Stimulated activated CD8-positive, alpha-beta memory T cell treated with anti-CD3 and anti-CD28 coated beads, Interleukin-15, amount 100 ng/mL, for 4 hours (primary cell): ENCODE data around the gene PIANP.

Experiments used
- DNase-seq, 2 donors: peaks; one replicate each; pipeline ENCODE4 v3.0.0-alpha.2; 2020; ENCODE audit warnings: low read depth in 2 of 2

PIANP gene

DNA sequence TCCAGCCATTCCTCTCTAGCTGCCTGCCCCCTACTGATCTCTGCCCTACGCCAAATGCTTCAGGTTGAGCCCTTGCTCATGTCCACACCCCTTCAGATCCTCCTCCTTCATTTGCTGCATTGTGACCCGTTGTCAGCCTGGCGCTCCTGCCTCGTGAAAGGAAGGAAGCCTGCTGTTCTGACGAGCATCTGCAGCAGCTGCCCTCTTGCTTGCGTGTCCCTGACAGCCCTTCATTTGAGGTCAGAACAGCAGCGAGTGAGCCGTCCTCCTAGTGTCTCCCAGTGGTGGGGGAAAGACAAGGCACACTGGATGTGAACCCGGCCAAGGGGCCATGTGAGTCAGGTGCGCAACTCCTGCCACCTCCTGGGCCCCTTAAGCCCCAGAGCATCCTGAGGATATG, 3.0 kb upstream of the PIANP start:
- no peak for DNase-seq

- DNase-seq: no peak
Observed at GRCh38 chr12:6701078-6701768, 608 bp upstream of the PIANP start.

DNA sequence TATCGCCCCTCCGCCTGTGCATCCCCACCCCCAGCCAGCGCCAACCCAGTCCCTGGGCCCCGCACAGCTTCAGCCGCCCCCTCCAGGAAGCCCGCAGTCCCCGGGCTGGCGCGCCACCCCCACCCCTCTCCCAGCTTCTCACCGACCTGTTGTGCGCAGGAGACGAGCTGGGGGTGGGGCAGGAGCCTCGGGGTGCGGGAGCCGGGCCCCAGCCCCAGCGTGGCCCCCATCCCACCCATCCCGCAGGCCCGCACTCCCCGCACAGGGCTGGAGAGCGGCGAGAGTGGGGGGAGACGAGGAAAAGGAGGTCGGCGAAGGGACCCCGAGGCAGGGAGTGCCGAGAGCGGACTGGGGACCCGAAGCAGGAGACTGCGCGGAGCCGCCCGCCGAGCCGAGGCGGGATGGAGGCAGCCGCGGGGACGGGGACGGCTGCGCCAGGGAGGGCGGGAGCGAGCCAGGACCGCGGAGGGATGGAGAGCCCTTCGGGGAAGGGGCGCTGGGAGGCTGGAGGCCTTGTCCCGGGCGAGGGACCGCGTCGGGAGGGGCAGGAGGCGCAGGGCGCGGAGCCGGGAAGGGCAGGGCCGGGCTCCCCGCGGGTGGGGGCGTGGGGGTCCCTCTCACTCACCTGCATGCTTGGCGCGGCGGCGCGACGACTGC, 498 bp downstream of the PIANP start:
- no peak for DNase-seq

- DNase-seq: no peak
Observed at GRCh38 chr12:6699259-6699988, 1.2 kb downstream of the PIANP start.

DNA sequence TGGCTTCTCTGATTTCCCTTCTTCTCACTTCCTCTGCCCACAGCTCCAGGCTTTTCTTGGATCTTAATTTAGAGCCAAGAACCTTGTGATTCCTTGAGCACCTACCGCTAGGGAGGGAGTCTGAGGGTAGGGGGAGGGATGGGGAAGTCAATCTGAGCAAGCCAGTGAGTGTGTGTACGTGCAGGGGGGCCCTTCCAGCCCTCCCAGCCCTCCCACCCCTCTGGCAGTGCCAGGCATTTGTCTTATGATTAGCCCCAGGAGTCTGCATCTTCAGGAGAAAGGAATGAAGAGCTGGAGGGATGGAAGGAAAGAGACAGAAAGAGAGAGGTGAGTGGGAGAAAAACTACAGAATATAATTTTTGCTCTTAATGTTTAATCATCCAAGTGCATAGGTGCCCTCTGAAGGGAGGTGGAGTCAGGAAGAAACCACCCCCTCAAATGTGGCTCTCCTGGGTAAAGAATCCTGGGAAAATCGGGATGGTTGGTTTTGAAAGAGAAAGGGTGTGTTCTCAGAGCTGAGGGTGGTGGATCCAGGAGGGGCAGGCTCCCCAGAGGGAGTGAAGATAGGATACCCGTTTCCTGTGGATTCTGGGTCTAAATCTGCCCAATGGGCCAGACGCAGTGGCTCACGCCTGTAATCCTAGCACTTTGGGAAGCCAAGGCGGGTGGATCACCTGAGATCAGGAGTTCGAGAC, 2.1 kb downstream of the PIANP start:
- DNase-seq: no peak

- no peak for DNase-seq
Observed at GRCh38 chr12:6697584-6698351, 2.8 kb downstream of the PIANP start.

DNA sequence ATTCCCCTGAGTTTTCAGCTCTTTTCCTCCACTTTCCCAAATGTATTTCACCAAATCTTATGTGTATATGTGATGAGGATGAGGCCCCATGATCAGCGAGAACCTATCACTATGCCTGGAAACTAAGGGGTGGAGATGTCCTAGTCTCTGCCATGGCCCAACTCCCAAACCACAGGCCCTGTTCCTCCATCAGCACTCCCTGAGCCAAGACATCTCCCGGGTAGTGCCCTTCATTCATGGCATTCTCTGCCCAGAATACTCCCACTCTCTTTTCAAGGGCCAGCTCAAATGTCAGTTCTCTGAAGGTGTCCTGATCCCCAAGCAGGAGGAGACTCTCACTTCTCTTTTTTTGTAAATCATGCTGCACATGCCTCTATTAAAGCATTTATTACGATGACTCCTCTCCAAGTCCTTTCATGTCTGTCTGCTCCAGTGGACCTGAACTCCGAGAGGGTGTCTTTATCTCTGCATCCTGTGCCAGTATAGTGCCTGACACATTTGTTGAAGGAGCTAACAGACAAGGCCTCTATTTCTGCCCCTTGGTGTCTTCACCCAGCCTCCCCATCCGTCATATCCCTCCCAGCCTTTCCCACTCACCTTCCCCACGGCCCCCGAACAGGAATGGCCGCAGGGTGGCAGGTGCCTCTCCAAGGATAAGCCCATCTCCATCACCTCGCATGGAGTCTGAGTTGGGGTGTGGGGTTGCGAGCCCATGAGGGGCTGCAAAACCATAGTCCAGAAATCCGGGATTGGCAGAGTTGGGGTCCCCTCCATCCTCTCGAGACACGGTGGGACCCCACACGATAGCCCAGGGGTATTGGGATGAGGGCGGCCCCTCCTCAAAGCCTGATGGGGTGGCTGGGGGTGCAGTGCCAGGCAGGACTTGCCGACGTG, 3.7 kb downstream of the PIANP start:
- no peak for DNase-seq

DNA sequence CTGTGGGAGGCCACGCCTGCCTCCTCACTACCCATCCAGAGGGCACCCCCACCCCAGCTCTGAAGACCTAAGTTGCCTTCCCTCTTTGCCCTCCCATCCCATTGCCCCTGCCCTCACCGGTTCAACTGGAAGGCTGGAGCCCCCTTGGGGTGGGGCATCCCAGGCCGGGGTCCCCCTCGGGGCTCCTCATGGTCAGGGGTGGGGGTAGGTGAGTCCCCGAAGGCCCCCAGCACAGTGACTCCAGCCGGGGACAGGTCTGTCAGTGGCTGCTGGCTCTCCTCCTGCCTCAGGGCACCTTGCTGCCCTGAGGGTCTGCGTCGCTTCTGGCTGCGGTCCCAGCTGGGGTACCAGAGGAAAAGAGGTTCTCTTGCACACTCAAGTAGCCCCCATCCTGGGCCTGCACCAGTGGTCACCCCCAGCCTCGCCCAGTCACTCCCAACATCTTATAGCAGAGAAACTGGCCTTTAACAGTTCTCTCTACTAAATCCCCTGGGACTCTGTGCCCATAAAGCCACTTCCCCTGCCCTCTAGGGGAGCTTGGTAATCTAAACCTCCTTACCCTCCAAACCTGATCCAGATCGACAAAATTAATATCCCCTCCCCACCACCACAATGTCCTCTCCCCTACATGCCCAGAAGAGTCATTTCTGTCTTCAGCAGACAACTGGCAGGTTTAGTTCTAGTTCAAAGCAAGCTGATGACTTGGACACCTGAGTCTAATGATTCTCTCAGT, 5.1 kb downstream of the PIANP start:
- DNase-seq: no peak

DNA sequence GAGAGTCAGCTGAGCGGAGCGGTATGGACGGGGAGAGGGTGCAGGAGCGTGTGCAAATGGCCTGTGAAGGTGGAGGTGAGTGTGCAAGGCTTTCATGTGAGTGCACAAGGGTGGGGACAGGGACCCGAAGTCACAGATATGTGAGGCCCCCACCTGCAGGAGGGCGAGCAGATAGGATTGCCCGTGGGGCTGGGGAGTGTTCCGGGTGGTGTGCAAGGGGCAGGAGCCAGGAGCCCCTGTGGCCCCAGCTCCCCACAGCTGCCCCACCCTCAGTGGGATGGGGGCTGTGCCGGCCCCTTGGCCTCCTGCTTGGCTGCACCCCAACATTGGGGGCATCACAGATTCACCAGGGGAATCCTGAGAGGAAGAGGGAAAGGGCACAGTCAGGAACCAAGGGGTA, 5.9 kb downstream of the PIANP start:
- no peak for DNase-seq

GRCh38 chr12:6693832-6694355, 6.7 kb downstream of the PIANP start:
- no peak for DNase-seq

- no peak for DNase-seq
Observed at GRCh38 chr12:6692888-6693287, 7.7 kb downstream of the PIANP start.

DNA sequence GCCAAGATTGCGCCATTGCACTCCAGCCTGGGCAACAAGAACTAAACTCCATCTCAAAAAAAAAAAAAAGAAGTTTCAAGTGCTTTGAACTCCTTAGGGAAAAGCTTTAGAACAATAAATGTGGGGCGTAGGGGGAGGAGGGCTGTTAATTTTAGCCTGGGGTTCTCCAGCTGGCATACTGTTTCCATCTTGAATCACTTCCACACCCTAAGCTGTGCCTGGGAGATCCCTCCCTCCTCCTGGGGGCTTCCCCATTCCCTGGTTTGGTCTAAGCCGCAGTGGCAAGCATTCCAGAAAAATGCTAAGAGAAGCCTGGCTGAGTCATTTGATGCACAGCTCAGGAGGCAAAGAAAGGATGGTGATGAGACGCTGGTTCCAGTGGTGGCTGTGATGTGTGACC, 9.1 kb downstream of the PIANP start:
- DNase-seq: no peak

DNA sequence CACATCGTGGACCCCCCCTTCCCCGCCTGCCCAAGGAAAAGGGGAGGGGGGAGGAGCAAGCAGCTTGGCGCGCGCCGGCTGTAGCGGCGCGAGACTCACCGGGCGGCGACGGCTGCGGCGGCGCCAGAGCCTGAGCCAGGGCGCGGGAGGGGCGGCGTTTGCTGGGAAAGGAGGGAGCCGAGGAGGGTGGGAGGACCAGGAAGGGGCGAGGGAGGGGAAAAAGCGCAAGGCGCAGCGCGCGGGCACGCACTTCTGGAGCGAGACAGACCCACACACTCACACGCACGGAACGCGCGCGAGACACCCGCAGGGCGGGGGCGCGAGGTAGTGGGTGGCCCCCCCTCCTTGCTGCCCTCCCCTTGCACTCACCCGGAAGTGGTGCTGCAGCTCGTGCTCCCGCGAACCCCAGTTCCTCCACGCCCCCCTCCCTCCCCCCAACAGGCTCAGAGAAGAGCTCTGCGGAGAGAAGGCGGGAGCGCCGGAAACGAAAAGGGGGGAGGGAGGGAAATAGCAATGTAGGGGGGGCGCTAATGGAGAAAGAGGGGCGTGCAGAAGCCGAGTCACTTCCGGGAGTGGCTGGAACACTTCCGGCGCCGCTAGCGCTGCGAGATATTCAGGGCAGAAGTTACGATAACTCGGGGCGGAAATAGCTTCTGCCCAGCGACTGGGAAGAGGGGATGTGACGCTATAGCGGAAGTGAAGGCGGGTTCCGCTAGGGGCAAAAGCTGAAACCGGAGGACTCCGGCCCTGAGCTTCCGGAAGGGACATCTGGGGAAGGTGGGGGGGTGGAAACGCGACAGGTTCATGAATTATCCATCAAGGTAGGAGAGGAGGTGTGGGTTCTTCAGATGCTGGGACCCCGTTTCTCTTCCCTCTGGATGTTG, 11.4 kb downstream of the PIANP start, which contains the start of gene ZNF384:
TSS of gene ZNF384 (minus strand) at position 377 of the 884 bp plus-strand sequence. CDS start 9,855 bp downstream, outside the sequence.
- peak; percentile 93 to 94 for DNase-seq

DNA sequence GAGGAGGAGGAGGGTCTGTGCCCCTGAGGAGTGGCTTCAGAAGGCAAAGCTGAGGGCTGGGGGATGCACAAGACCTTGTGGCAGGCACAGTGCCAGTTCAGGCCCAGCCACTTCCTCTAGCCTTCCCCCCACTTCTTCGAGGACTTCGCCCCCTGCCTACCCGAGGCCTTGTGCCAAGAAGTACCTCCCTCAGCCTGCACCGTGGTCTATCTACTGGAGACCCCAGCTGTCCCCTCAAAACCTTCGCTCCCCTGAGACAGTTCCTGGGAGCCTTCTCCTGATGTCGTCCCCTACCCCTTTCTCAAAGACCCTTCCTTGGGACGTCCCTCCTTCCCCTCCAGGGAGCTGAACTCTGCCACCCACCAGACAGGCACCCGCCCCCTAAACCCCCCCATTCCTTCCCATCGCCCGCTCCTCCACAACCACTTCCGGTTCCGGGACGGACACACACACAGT, 12.0 kb downstream of the PIANP start:
- DNase-seq: peak in 1 of 2 donors; percentile 70

- DNase-seq: no peak
Observed at GRCh38 chr12:6685814-6686213, 14.8 kb downstream of the PIANP start.

DNA sequence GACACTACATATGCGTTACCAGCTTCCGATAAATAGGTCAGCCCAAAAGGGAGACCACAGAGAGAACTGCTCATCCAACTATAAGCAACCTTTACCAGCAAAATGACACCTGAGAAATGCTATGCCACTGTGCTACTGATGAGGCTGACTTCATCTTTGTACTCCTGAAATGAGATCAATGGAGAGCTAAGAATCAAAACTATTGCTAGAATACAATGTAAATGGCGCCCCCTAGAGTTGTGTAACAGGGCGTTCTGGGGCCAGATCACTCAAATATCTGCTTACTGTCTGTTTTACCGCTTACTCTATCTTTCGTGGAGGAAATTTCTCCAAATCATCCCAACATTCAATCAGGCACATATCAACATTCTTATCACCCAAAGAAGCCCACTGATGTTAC, 16.0 kb downstream of the PIANP start:
- DNase-seq: no peak

DNA sequence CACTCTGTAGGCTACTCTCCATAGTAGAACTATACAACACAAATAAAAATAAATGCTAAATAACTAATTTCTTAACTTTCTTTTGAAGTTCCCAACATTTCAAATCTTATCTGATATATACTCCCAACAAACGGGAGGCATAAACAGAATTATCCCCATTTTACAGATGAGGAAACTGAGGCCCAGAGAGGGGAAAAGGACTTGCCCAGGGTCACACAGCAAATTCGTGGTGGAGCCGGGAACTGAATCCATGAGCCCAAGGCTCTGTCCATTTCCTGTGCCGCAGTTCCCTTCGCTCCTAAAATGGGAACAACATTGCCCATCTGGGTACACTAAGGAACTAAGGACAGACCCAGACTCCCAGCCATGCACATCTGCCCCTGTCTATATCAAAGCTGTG, 23.7 kb downstream of the PIANP start:
- no peak for DNase-seq

DNA sequence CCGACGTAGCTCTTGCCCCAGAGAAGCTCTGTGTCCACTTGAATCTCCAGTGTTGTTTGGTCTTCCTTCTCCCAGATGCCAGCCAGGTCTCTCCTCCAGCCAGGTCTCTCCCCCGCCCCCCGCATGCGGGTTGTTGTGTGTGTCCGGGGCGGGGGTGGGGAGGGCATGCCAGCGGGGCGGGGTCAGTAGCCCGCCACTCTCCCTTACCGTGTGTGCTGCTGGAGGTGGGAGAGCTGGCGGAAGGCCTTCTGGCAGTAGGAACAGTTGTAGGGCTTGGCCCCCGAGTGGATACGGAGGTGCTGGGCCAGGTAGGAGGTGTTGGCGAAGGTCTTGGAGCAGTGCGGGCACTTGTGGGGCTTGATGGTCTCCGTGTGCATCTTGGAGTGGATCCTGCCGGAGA, 28.5 kb downstream of the PIANP start:
- DNase-seq: no peak
